A549 treated with ZK216348 at 1 μM for 4 hours (cell line): ENCODE data around the gene IKZF2. TPM values are rescaled to one million over a fixed set of nuclear protein-coding genes. Genes with fewer than 3 reads are reported as not detected.

Source experiments
- total RNA-seq: library from RNA; stranded (reverse); fragments of 200-300 nt; extraction: Qiagen RNA extraction; gene quantifications from 5 replicates; pipeline ENCODE4 v1.2.3, GENCODE V29; 2022; ENCODE audit warnings: low read depth

Gene IKZF2
- 0.09 to 0.33 TPM (median 0.19 TPM) in 4 of 5 replicates, not detected in the other for total RNA-seq

DNA sequence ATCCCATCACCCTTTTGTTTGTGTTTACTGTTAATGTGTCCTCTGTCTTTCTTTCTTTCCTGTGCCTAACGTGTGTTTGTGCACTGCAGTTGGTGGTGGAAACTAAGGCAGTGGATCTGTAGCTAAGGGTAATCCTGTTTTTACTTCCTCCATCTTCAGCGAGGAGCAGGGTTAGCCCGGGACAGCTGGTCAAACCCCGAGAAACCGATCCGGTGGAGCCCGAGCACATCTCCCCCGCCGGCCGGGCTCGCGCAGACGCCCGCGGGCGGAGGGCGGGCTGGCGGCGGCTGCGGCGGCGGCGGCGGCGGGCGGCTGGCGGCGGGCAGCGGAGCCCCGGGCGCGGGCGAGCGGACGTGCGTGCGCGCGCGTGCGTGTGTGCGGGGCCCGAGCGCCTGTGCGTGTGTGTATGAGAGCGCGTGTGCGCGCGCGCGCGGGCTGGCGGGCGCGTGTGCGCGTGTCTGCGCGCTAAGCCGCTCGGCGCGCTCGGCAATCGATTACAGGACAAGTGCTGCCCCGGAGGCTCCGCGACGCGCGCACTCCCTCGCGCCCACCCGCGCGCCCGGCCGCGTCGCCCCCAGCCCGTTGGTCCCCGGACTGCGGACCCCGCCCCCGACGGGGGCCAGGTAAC, at the start of gene IKZF2:
Gene IKZF2, minus strand, starts transcription at position 176 of the 628 bp plus-strand sequence. CDS start 2,983 bp downstream, outside the sequence.

Other genes starting within 250 kb of the IKZF2 start
- gene SPAG16, start 132.9 kb upstream of the IKZF2 start, total RNA-seq = 9.1 to 16.5 TPM (median 12.2 TPM) in 5 replicates